Measurements from ENCODE around the gene HIGD1C.

- TF ChIP-seq CTCF (conservative IDR thresholded peaks at IDR 0.05 in 1 of 2, IDR thresholded peaks at IDR 0.05 in 1 of 2; ENCODE audit: low read depth in 1 of 2, low read length in 2 of 2) = no peak
- no peak for TF ChIP-seq EZH2 (IDR thresholded peaks at IDR 0.05; ENCODE audit: low read length, missing control alignments)
Measured at GRCh38 chr12:50949801-50950302, 2.5 kb upstream of the HIGD1C start.
